ENCODE data around the gene IGSF6. TPM values are rescaled to one million over a fixed set of nuclear protein-coding genes. Genes with fewer than 3 reads are reported as not detected.

The IGSF6 gene
- total and polyA plus RNA-seq, 2 of the 13 experiments (the other 11 are each of a cell fraction or from before 2014, with no cell fraction given): not detected

DNA sequence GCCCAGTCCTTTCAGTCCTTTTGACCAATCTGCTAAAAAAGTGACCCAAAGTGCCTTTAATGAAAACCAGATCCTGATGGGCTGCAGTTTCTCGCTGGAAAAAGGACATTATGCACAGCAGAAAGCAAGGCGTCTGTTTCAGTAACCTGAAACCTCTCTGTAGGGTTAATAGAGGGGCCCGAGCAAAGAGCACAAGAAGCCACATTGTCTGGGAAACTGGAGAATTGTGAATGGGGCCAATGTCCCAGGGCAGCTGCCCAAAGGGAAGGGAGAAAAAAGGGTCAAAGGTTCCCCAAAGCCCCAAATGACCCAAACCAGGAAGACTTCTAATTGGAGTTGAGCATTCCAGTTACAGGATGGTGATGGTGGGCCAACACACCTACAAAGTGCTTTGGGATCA lies 14.4 kb upstream of the IGSF6 start (continued):
- TF ChIP-seq, protein P1, sequence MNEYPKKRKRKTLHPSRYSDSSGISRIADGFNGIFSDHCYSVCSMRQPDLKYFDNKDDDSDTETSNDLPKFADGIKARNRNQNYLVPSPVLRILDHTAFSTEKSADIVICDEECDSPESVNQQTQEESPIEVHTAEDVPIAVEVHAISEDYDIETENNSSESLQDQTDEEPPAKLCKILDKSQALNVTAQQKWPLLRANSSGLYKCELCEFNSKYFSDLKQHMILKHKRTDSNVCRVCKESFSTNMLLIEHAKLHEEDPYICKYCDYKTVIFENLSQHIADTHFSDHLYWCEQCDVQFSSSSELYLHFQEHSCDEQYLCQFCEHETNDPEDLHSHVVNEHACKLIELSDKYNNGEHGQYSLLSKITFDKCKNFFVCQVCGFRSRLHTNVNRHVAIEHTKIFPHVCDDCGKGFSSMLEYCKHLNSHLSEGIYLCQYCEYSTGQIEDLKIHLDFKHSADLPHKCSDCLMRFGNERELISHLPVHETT (CRISPR knock-in tag; conservative IDR thresholded peaks at IDR 0.05): no peak
- 0 out of 2 replicates have a peak, but pooled peaks have one; percentile 45 for TF ChIP-seq GATAD2A (CRISPR knock-in tag; IDR thresholded peaks at IDR 0.05)
- no peak for TF ChIP-seq ZNF616 (CRISPR knock-in tag; IDR thresholded peaks at IDR 0.05; ENCODE audit: low read depth)
- TF ChIP-seq, protein P2, sequence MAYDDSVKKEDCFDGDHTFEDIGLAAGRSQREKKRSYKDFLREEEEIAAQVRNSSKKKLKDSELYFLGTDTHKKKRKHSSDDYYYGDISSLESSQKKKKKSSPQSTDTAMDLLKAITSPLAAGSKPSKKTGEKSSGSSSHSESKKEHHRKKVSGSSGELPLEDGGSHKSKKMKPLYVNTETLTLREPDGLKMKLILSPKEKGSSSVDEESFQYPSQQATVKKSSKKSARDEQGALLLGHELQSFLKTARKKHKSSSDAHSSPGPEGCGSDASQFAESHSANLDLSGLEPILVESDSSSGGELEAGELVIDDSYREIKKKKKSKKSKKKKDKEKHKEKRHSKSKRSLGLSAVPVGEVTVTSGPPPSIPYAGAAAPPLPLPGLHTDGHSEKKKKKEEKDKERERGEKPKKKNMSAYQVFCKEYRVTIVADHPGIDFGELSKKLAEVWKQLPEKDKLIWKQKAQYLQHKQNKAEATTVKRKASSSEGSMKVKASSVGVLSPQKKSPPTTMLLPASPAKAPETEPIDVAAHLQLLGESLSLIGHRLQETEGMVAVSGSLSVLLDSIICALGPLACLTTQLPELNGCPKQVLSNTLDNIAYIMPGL (CRISPR knock-in tag; IDR thresholded peaks at IDR 0.05; ENCODE audit: borderline replicate concordance in 1 of 2, low read depth in 1 of 2): no peak
- TF ChIP-seq POLR2G (IDR thresholded peaks at IDR 0.05; ENCODE audit: low read depth, low read length): peak; percentile 66
- TF ChIP-seq PRMT3 (CRISPR knock-in tag; IDR thresholded peaks at IDR 0.05; ENCODE audit: borderline replicate concordance, low read depth): no peak
- peak; percentile 38; the same call in 1 of the 2 replicates for TF ChIP-seq MIER2 (CRISPR knock-in tag; IDR thresholded peaks at IDR 0.05)
- TF ChIP-seq, protein P3, sequence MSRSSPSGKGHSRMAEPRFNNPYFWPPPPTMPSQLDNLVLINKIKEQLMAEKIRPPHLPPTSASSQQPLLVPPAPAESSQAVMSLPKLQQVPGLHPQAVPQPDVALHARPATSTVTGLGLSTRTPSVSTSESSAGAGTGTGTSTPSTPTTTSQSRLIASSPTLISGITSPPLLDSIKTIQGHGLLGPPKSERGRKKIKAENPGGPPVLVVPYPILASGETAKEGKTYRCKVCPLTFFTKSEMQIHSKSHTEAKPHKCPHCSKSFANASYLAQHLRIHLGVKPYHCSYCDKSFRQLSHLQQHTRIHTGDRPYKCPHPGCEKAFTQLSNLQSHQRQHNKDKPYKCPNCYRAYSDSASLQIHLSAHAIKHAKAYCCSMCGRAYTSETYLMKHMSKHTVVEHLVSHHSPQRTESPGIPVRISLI (CRISPR knock-in tag; IDR thresholded peaks at IDR 0.05; ENCODE audit: borderline replicate concordance): 0 out of 2 replicates have a peak, but pooled peaks have one; percentile 7
- 0 out of 2 replicates have a peak, but pooled peaks have one; percentile 20 for TF ChIP-seq ZNF629 (CRISPR knock-in tag; conservative IDR thresholded peaks at IDR 0.05)
- no peak for TF ChIP-seq LCORL (IDR thresholded peaks at IDR 0.05)
- peak; percentile 55; the same call in 1 of the 2 replicates for TF ChIP-seq LCORL (CRISPR knock-in tag; IDR thresholded peaks at IDR 0.05)
- no peak for TF ChIP-seq PCBP1 (IDR thresholded peaks at IDR 0.05; ENCODE audit: borderline replicate concordance, low read depth, low read length)
- TF ChIP-seq ZNF678 (CRISPR knock-in tag; IDR thresholded peaks at IDR 0.05): no peak
- TF ChIP-seq, protein P4, sequence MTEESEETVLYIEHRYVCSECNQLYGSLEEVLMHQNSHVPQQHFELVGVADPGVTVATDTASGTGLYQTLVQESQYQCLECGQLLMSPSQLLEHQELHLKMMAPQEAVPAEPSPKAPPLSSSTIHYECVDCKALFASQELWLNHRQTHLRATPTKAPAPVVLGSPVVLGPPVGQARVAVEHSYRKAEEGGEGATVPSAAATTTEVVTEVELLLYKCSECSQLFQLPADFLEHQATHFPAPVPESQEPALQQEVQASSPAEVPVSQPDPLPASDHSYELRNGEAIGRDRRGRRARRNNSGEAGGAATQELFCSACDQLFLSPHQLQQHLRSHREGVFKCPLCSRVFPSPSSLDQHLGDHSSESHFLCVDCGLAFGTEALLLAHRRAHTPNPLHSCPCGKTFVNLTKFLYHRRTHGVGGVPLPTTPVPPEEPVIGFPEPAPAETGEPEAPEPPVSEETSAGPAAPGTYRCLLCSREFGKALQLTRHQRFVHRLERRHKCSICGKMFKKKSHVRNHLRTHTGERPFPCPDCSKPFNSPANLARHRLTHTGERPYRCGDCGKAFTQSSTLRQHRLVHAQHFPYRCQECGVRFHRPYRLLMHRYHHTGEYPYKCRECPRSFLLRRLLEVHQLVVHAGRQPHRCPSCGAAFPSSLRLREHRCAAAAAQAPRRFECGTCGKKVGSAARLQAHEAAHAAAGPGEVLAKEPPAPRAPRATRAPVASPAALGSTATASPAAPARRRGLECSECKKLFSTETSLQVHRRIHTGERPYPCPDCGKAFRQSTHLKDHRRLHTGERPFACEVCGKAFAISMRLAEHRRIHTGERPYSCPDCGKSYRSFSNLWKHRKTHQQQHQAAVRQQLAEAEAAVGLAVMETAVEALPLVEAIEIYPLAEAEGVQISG (CRISPR knock-in tag; IDR thresholded peaks at IDR 0.05): no peak
- TF ChIP-seq HNRNPH1 (optimal IDR thresholded peaks at IDR 0.05; ENCODE audit: low read depth, low read length): no peak
- TF ChIP-seq SIX4 (CRISPR knock-in tag; IDR thresholded peaks at IDR 0.05): peak; percentile 98
- peak; percentile 61; the same call in 1 of the 2 replicates for TF ChIP-seq NCOA1 (CRISPR knock-in tag; IDR thresholded peaks at IDR 0.05)
- TF ChIP-seq, protein P5, sequence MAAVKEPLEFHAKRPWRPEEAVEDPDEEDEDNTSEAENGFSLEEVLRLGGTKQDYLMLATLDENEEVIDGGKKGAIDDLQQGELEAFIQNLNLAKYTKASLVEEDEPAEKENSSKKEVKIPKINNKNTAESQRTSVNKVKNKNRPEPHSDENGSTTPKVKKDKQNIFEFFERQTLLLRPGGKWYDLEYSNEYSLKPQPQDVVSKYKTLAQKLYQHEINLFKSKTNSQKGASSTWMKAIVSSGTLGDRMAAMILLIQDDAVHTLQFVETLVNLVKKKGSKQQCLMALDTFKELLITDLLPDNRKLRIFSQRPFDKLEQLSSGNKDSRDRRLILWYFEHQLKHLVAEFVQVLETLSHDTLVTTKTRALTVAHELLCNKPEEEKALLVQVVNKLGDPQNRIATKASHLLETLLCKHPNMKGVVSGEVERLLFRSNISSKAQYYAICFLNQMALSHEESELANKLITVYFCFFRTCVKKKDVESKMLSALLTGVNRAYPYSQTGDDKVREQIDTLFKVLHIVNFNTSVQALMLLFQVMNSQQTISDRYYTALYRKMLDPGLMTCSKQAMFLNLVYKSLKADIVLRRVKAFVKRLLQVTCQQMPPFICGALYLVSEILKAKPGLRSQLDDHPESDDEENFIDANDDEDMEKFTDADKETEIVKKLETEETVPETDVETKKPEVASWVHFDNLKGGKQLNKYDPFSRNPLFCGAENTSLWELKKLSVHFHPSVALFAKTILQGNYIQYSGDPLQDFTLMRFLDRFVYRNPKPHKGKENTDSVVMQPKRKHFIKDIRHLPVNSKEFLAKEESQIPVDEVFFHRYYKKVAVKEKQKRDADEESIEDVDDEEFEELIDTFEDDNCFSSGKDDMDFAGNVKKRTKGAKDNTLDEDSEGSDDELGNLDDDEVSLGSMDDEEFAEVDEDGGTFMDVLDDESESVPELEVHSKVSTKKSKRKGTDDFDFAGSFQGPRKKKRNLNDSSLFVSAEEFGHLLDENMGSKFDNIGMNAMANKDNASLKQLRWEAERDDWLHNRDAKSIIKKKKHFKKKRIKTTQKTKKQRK (IDR thresholded peaks at IDR 0.05; ENCODE audit: low read length): no peak
- peak; percentile 90 for TF ChIP-seq HNF4G (IDR thresholded peaks at IDR 0.05; ENCODE audit: borderline replicate concordance, low read depth, low read length)
- TF ChIP-seq HNF4G (CRISPR knock-in tag; IDR thresholded peaks at IDR 0.05; ENCODE audit: borderline replicate concordance, low read depth): no peak
